Measurements from ENCODE around the gene MT1M.
A peak's percentile ranks its signal among the peaks of the same experiment; 100 is the strongest.

The MT1M gene

GRCh38 chr16:56628486-56629350, 3.7 kb upstream of the MT1M start:
- DNase-seq (ENCODE audit: low spot score): no peak

- no peak for DNase-seq (ENCODE audit: low spot score)
Measured at GRCh38 chr16:56629531-56629930, 2.9 kb upstream of the MT1M start.

GRCh38 chr16:56630134-56630533, 2.3 kb upstream of the MT1M start:
- DNase-seq (ENCODE audit: low spot score): peak; percentile 48

- no peak for DNase-seq (ENCODE audit: low spot score)
Measured at GRCh38 chr16:56631197-56631596, 1.3 kb upstream of the MT1M start.

- no peak for DNase-seq (ENCODE audit: low spot score)
Measured at GRCh38 chr16:56631832-56632155, 665 bp upstream of the MT1M start.

- no peak for DNase-seq (ENCODE audit: low spot score)
Measured at GRCh38 chr16:56632848-56633365, 448 bp downstream of the MT1M start.

- no peak for DNase-seq (ENCODE audit: low spot score)
Measured at GRCh38 chr16:56633535-56633934, 1.1 kb downstream of the MT1M start.

GRCh38 chr16:56634715-56635440, 2.4 kb downstream of the MT1M start:
- DNase-seq (ENCODE audit: low spot score): no peak

- DNase-seq (ENCODE audit: low spot score): no peak
Measured at GRCh38 chr16:56635441-56635967, 3.0 kb downstream of the MT1M start.

- no peak for DNase-seq (ENCODE audit: low spot score)
Measured at GRCh38 chr16:56636616-56637413, 4.4 kb downstream of the MT1M start.

- DNase-seq (ENCODE audit: low spot score): no peak
Measured at GRCh38 chr16:56637814-56638750, 5.6 kb downstream of the MT1M start, which contains the start of gene MT1A. Gene MT1A, plus strand, starts transcription at chr16:56638666. Its CDS starts 73 bp downstream, at chr16:56638739.

GRCh38 chr16:56639045-56639444, 6.6 kb downstream of the MT1M start:
- DNase-seq (ENCODE audit: low spot score): no peak

GRCh38 chr16:56640076-56640475, 7.6 kb downstream of the MT1M start:
- no peak for DNase-seq (ENCODE audit: low spot score)

GRCh38 chr16:56641166-56641565, 8.7 kb downstream of the MT1M start:
- DNase-seq (ENCODE audit: low spot score): no peak

GRCh38 chr16:56643080-56643778, 10.8 kb downstream of the MT1M start:
- DNase-seq (ENCODE audit: low spot score): no peak

- DNase-seq (ENCODE audit: low spot score): no peak
Measured at GRCh38 chr16:56643833-56644232, 11.4 kb downstream of the MT1M start.

- DNase-seq (ENCODE audit: low spot score): no peak
Measured at GRCh38 chr16:56645311-56645710, 12.9 kb downstream of the MT1M start.

- no peak for DNase-seq (ENCODE audit: low spot score)
Measured at GRCh38 chr16:56645838-56646237, 13.4 kb downstream of the MT1M start.

GRCh38 chr16:56647641-56648431, 15.4 kb downstream of the MT1M start:
- DNase-seq (ENCODE audit: low spot score): no peak
